IPS-NIHi11 (cell line): ENCODE data around the gene SLC38A1.
"Not testable (repeated sequence)": the region's sequence is repeated elsewhere in the genome, so short reads cannot be mapped to it uniquely, and the experiment has no call there.

ENCODE experiments used
- DNase-seq: peaks from one replicate; pipeline ENCODE4 v3.0.0; 2012; ENCODE audit warnings: mixed read lengths, low spot score

Gene SLC38A1

GRCh38 chr12:46206471-46206870 is 62.4 kb downstream of the SLC38A1 start:
- no peak for DNase-seq

GRCh38 chr12:46205294-46205693 is 63.5 kb downstream of the SLC38A1 start:
- DNase-seq = no peak

DNA sequence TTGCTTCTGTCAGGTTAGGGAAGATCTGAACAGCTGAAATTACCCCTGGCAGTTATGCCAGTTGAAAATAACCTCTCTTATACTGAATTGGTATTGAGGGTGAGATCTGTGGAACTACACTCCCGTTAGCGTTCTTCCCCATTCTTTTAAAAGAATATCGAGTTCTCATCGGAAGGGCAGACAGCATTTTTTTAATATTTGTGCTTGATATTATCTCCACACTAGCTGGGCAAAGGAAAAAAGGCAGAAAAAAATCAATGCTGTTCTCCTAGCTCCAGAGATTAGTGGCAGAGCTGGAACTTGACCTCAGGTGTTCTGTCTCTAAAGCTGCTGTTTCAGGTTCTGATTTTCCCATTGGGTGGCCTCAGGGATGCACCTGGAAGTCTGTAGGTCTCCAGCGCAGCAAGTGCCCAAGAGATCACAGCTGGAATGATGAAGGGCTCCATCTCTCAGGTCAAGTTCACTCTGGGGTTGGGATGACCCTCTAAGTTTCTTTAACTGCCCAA is 67.5 kb downstream of the SLC38A1 start:
- DNase-seq = no peak

DNA sequence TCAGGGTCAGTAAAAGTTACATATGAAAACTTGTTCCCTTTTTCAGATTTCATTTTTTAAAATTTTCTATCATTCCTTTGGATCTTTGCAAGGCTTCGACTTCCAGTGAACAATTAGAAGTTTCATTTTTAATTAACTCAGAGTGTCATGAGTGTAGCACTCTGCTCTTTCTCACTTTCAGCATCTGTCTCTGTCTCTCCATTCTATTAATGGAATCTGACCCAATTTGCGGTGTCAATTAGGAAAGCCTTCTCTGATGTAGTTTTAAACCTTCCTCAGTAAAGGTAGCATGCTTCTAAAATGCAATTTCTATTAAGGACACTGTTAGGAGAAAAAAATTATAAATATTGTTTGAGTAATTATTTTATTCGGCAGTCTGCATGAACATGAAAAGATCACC is 68.3 kb downstream of the SLC38A1 start:
- DNase-seq = no peak

- no peak for DNase-seq
Observed at GRCh38 chr12:46198913-46199312, 69.9 kb downstream of the SLC38A1 start.

DNA sequence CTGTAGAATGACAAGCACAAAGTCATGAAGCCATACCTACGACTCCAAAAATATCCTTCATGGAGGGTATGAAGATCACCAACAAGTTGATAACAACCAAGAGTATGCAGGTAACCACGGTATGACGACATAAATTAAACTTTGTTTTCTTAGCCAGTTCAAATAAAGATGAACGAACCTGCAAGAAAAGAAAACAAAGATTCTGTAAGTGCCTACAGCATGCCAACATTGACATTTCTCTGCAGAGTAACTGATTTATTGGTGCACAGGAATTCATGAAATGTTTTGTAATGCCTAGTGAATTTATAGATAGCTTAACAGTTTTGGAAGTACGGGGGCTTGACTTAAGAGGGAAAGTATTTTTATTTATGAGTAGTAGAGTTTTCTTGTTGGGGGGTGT is 71.0 kb downstream of the SLC38A1 start:
- DNase-seq = no peak

DNA sequence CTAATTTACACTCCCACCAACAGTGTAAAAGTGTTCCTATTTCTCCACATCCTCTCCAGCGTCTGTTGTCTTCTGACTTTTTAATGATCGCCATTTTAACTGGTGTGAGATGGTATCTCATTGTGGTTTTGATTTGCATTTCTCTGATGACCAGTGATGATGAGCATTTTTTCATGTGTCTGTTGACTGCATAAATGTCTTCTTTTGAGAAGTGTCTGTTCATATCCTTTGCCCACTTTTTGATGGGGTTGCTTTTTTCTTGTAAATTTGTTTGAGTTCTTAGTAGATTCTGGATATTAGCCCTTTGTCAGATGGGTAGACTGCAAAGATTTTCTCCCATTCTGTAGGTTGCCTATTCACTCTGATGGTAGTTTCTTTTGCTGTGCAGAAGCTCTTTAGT is 78.3 kb downstream of the SLC38A1 start:
- not testable (repeated sequence) for DNase-seq

DNA sequence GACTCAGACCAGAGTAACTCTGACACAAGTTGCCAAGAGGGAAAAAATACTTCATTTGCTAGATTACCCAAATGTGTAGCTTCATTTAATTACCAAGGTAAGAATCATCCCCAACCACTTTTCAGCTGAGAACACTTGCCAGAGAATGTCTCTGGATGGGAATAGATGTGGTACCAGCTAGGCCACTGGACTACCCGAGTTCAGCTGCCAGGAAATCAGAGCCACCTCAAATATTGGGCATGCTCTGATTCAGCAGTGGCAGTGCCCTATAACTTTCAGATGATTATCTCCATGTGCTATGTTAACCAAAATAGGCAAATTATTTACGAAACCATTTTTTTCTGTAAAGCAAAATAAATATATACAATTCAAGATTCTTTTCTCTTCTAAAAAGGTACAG is 80.7 kb downstream of the SLC38A1 start:
- DNase-seq = no peak

- no peak for DNase-seq
Observed at GRCh38 chr12:46187023-46187422, 81.8 kb downstream of the SLC38A1 start.

GRCh38 chr12:46186088-46186487 is 82.8 kb downstream of the SLC38A1 start:
- no peak for DNase-seq

DNA sequence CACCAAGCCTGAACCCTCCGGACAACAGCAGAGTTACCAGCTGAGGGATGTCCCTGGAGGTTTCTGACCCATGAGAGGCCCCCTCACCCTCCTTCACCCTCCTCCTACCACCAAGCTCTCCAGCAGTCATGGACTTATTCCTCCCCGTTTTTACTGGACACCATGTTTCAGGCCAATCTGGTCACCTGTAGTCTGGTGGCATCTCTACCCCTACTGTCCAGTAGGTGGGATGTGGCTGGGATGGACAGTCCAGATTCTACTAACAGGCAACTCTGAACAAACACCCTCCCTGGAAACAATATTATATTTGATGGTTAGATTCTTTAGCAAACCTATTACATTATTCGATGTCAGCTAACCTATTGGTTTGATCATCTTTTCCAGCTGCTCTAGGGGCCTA is 83.2 kb downstream of the SLC38A1 start:
- no peak for DNase-seq

GRCh38 chr12:46184798-46185595 is 83.8 kb downstream of the SLC38A1 start:
- DNase-seq = no peak

GRCh38 chr12:46183112-46183511 is 85.7 kb downstream of the SLC38A1 start:
- DNase-seq = no peak

DNA sequence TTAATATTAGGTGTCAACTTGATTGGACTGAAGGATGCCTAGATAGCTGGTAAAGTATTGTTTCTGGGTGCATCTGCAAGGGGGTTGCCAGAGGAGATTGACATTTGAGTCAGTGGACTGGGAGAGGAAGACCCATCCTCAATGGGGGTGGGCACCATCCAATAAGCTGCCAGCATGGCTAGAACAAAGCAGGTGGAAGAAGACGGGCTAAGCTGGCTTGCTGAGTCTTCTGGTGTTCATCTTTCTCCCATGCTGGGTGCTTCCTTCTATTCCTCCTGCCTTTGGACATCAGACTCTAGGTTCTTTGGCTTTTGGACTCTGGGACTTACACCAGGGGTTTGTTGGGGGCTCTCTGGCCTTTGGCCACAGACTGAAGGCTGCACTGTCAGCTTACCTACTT is 87.4 kb downstream of the SLC38A1 start:
- DNase-seq = no peak

GRCh38 chr12:46179693-46180452 is 89.0 kb downstream of the SLC38A1 start:
- DNase-seq = no peak

- DNase-seq = no peak
Observed at GRCh38 chr12:46177837-46178608, 90.8 kb downstream of the SLC38A1 start.

GRCh38 chr12:46177025-46177424 is 91.8 kb downstream of the SLC38A1 start:
- no peak for DNase-seq

- no peak for DNase-seq
Observed at GRCh38 chr12:46174919-46175318, 93.9 kb downstream of the SLC38A1 start.

GRCh38 chr12:46174061-46174662 is 94.7 kb downstream of the SLC38A1 start:
- no peak for DNase-seq

- no peak for DNase-seq
Observed at GRCh38 chr12:46168426-46168825, 100.4 kb downstream of the SLC38A1 start.

DNA sequence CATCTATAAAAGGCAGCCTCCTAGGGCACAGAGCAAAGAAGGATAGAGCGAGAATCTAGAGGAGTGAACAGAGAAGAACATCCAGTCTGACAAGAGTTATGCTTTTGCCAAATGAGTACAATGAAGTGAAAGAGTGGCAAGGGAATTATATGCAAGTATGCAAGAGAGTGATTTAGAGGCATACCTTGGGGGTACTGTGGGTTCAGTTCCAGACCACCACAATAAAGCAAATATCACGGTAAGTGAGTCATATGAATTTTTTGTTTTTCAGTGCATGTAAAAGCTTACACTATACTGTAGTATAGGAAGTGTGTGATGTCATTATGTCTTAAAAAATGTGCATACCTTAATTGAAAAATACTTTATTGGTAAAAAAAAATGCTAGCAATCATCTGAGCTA is 101.4 kb downstream of the SLC38A1 start:
- DNase-seq = no peak

DNA sequence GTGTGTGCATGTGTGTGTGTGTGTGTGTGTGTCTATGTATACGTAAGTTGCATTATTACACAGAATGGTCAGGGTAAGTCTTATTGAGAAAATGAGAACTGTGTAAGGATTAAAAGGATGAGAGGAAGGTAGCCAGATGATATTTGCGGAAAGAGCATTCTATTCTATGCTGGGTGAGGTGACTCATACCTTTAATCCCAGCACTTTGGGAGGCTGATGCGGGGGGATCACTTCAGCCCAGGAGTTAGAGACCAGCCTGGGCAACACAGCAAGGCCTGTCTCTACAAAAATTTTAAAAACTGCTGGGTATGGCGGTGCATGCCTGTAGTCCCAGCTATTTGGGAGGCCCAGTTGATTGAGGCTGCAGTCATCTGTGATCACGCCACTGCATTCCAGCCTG is 103.7 kb downstream of the SLC38A1 start:
- DNase-seq = no peak
